IPS DF 6.9 (cell line): ENCODE results near the gene FAM50A.
A peak's percentile ranks its signal among the peaks of the same experiment; 100 is the strongest.

ENCODE experiments used
- DNase-seq: peaks from one replicate; pipeline ENCODE4 v3.0.0-alpha.2; 2013; ENCODE audit warnings: low read depth, low spot score
- H3K27ac ChIP-seq: one replicate; pipeline ENCODE4 v1.5.1; 2013; ENCODE audit warnings: low read length, control low read depth
- H3K27me3 ChIP-seq: 2 replicates; pipeline ENCODE4 v1.6.1; 2013; ENCODE audit warnings: mild to moderate bottlenecking, low read length; ENCODE audit not compliant: control insufficient read depth, insufficient read depth
- H3K36me3 ChIP-seq: 2 replicates; pipeline ENCODE4 v1.6.1; 2013; ENCODE audit warnings: low read length; ENCODE audit not compliant: control insufficient read depth, insufficient read depth
- H3K4me1 ChIP-seq: 2 replicates; pipeline ENCODE4 v1.6.1; 2013; ENCODE audit warnings: low read length; ENCODE audit not compliant: control insufficient read depth, insufficient read depth
- H3K4me3 ChIP-seq: 2 replicates; pipeline ENCODE4 v1.5.1; 2013; ENCODE audit warnings: mild to moderate bottlenecking, low read length
- H3K9me3 ChIP-seq: 2 replicates; pipeline ENCODE4 v1.6.1; 2013; ENCODE audit warnings: low read length, inconsistent platforms; ENCODE audit not compliant: control insufficient read depth, insufficient read depth
- WGBS: extraction: QIAGEN DNeasy Blood & Tissue Kit; methylation state at CpG from one replicate; pipeline ENCODE4 v1.1.7; 2013; ENCODE audit warnings: mixed read lengths, missing lambda C conversion rate; ENCODE audit not compliant: insufficient read length, insufficient coverage; 5-methylcytosine and 5-hydroxymethylcytosine counted together

Gene FAM50A

GRCh38 chrX:154452823-154453222 lies 8.9 kb downstream of the FAM50A start:
- DNase-seq: no peak
- H3K27ac ChIP-seq: no peak overlapping the region
- peaks cover 13% of the 10 kb centered on the region for H3K36me3 ChIP-seq
- H3K27me3 ChIP-seq: no peaks in the 10 kb centered on the region
- H3K4me3 ChIP-seq: no peak overlapping the region
- H3K4me1 ChIP-seq: no peaks in the 10 kb centered on the region
- no CpG with 5 or more reads among the region's 9 CpGs for WGBS
- no peaks in the 10 kb centered on the region for H3K9me3 ChIP-seq

- no peaks in the 10 kb centered on the region for H3K27me3 ChIP-seq
- H3K4me3 ChIP-seq: peak overlapping the region; percentile 55; the same call in 1 of the 2 replicates
- no peaks in the 10 kb centered on the region; the same call in 1 of the 2 replicates for H3K36me3 ChIP-seq
- no peak overlapping the region for H3K27ac ChIP-seq
- H3K4me1 ChIP-seq: peaks cover 1% of the 10 kb centered on the region; the same call in 1 of the 2 replicates
- DNase-seq: no peak
- no peaks in the 10 kb centered on the region for H3K9me3 ChIP-seq
- WGBS: no CpG with 5 or more reads among the region's 65 CpGs
Measured at GRCh38 chrX:154457491-154458115, 13.7 kb downstream of the FAM50A start.

GRCh38 chrX:154458116-154458953 lies 14.4 kb downstream of the FAM50A start, which contains the start of gene PLXNA3:
Gene PLXNA3 (plus strand): TSS chrX:154458281. CDS start chrX:154460184, 1,903 bp downstream.
- DNase-seq: no peak
- WGBS: no CpG with 5 or more reads among the region's 88 CpGs
- no peak within 1 kb of the TSS for H3K27ac ChIP-seq

GRCh38 chrX:154458954-154459778 lies 15.2 kb downstream of the FAM50A start:
- H3K9me3 ChIP-seq: no peaks in the 10 kb centered on the region
- WGBS: no CpG with 5 or more reads among the region's 15 CpGs
- peak overlapping the region; percentile 55; the same call in 1 of the 2 replicates for H3K4me3 ChIP-seq
- H3K27me3 ChIP-seq: no peaks in the 10 kb centered on the region
- no peak for DNase-seq
- H3K4me1 ChIP-seq: peaks cover 1% of the 10 kb centered on the region; the same call in 1 of the 2 replicates
- no peaks in the 10 kb centered on the region; the same call in 1 of the 2 replicates for H3K36me3 ChIP-seq
- no peak overlapping the region for H3K27ac ChIP-seq

More at GRCh38 chrX:154458116-154458953, 14.4 kb downstream of the FAM50A start, which contains the start of gene PLXNA3:
- Histone ChIP-seq H3K27me3 (no peaks in the 10 kb centered on the region), H3K9me3 (no peaks in the 10 kb centered on the region), H3K36me3 (no peaks in the 10 kb centered on the region; the same call in 1 of the 2 replicates), H3K4me1 (peaks cover 1% of the 10 kb centered on the region; the same call in 1 of the 2 replicates), H3K4me3 (peak within 1 kb of the TSS; percentile 55)

GRCh38 chrX:154459832-154460231 lies 15.9 kb downstream of the FAM50A start:
- Histone ChIP-seq H3K4me3 (no peak overlapping the region), H3K4me1 (peaks cover 1% of the 10 kb centered on the region; the same call in 1 of the 2 replicates), H3K27me3 (no peaks in the 10 kb centered on the region), H3K9me3 (no peaks in the 10 kb centered on the region), H3K27ac (no peak overlapping the region), H3K36me3 (no peaks in the 10 kb centered on the region; the same call in 1 of the 2 replicates)
- no peak for DNase-seq
- no CpG with 5 or more reads among the region's 14 CpGs for WGBS

GRCh38 chrX:154460326-154460725 lies 16.4 kb downstream of the FAM50A start:
- no peak for DNase-seq
- WGBS: no CpG with 5 or more reads among the region's 26 CpGs
- Histone ChIP-seq H3K4me1 (peaks cover 1% of the 10 kb centered on the region; the same call in 1 of the 2 replicates), H3K27me3 (no peaks in the 10 kb centered on the region), H3K36me3 (no peaks in the 10 kb centered on the region; the same call in 1 of the 2 replicates), H3K9me3 (no peaks in the 10 kb centered on the region), H3K27ac (no peak overlapping the region), H3K4me3 (no peak overlapping the region)

- Histone ChIP-seq H3K9me3 (no peaks in the 10 kb centered on the region), H3K36me3 (peaks cover 11% of the 10 kb centered on the region), H3K4me1 (peaks cover 1% of the 10 kb centered on the region; the same call in 1 of the 2 replicates), H3K27me3 (no peaks in the 10 kb centered on the region), H3K27ac (no peak overlapping the region), H3K4me3 (no peak overlapping the region)
- no CpG with 5 or more reads among the region's 8 CpGs for WGBS
- DNase-seq: no peak
Measured at GRCh38 chrX:154462396-154462795, 18.5 kb downstream of the FAM50A start.

- H3K4me3 ChIP-seq: no peak overlapping the region
- WGBS: no CpG with 5 or more reads among the region's 36 CpGs
- no peaks in the 10 kb centered on the region for H3K27me3 ChIP-seq
- H3K36me3 ChIP-seq: peaks cover 22% of the 10 kb centered on the region
- H3K9me3 ChIP-seq: no peaks in the 10 kb centered on the region
- no peak overlapping the region for H3K27ac ChIP-seq
- peaks cover 1% of the 10 kb centered on the region; the same call in 1 of the 2 replicates for H3K4me1 ChIP-seq
- DNase-seq: no peak
Measured at GRCh38 chrX:154463611-154464220, 19.8 kb downstream of the FAM50A start.

GRCh38 chrX:154464806-154465365 lies 20.9 kb downstream of the FAM50A start:
- no peak for DNase-seq
- no CpG with 5 or more reads among the region's 28 CpGs for WGBS
- Histone ChIP-seq H3K4me1 (no peaks in the 10 kb centered on the region), H3K27me3 (no peaks in the 10 kb centered on the region), H3K36me3 (peaks cover 28% of the 10 kb centered on the region), H3K4me3 (no peak overlapping the region), H3K9me3 (no peaks in the 10 kb centered on the region), H3K27ac (no peak overlapping the region)
